Stimulated activated CD4-positive, alpha-beta T cell treated with anti-CD3 and anti-CD28 coated beads, Interleukin-12 subunit alpha, Interleukin-12 subunit beta, amount 100 ng/mL, for 24 hours (primary cell): ENCODE results near the gene MYB.

ENCODE experiments used
- DNase-seq, 2 experiments: peaks; one replicate each; pipeline ENCODE4 v3.0.0-alpha.2; 2020; ENCODE audit warnings: low read depth in 2 of 2

Gene MYB

DNA sequence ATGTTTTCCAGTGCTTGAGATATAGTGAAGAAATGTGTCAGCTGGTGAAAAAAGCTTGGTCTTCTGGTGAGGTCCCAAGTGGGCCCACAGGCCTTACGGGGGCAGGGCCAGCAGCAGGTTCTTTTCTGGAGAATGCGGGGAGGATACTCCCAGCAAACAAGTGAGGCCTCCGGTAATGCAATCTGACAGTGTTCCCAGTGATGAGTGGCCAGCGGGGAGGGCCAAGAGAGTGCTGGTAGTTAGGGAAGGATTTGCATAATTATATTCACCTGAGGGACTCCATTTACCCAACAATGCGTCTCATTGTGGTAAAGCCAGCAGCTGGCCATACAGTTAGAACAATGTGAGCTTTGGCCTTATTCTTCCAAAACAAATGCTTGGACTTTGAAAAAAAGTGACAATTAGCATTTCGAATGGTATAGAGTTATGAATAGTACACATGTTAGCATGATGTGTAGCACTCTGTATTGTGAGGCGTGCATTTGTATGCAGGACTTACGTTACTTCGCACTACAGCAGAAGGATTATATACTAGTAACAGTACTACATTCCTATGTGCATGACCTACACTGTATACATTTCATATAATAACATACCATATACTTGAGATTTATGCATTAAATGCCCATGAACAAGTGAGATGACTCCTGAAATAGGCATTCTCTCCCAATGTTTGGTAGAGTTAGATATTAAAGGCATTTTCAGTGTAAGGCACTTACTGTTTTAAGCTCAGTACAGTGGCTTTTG, 69.8 kb downstream of the MYB start:
- no peak for DNase-seq

DNA sequence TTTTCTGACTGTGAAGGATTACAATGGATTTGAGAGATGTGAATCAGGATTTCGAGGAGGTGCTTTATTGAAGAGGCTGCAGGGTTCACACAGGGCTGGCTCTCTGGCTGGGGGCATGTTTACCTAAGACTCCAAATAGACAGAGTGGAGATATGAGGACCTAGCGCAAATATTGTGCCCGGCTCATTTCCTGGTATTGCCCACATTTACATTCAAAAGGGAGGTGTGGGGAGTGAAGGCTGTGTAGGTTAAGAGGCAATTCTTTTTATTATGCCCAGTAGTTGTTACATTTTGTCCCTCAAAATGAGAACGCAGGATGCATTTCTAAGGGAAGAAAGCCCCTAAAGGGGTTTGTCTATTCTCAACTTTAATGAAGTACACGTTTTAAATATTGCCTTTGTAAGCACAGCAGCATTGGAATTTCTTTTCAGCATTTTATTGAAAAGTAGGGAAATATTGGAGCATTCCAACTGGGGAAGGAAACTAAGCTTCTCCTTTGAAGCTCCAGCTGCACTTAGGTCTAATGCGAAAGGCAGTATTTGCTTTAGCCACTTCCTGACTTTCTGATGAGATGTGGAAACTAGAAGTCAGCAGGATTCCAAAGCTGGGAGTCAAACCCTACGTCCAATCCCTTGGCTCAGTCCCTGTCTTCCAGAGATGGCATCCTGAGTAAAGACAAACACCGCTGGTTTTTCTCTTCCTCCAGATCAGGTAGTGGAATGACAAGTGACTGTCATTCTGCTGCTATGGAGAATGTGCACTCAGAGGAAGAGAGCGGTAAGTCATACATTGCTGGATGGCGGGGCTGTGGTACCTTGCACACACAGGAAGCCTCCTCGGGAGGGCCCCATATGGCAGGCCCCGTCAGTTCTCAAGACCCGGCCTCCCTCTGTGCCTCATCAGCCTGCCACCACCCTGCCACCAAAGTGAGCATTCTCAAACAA, 70.7 kb downstream of the MYB start:
- no peak for DNase-seq

DNA sequence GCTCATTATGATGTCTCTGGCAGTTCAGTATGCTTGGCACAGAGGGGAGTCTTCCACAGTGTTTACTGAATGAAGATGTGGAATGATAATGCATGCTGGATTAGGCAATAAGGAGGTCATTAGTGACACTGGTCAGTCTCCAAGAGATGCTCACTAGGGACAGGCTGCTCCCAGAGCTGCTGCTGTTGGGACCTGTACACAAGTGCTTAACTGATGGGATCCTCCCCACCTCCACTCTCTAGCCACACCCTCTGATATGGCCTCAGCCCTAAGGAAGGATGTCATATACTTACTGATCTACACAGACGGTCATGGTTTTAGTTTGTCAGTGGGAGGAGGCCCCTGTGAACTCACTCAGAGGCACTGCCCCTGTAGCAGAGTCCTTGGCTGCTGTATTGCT, 73.4 kb downstream of the MYB start:
- no peak for DNase-seq

DNA sequence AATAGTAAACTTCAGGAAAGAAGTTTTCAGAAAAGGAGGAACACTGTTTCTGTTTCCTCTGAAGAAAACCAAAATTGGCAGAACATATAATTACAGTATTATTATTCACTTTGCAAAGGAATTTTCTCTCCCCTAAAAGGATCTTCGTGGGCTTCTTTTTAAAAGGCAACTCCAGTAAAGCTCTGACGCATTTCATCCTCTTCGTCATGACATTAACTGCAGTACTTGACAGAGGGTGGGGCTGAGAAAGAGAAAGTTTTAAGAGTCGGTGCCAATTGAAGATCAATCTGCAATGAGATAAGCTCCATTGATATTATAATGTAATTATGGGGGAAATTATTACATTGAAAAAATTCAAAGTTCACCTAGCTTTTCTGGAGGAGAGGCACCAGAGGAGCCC, 75.8 kb downstream of the MYB start:
- no peak for DNase-seq

DNA sequence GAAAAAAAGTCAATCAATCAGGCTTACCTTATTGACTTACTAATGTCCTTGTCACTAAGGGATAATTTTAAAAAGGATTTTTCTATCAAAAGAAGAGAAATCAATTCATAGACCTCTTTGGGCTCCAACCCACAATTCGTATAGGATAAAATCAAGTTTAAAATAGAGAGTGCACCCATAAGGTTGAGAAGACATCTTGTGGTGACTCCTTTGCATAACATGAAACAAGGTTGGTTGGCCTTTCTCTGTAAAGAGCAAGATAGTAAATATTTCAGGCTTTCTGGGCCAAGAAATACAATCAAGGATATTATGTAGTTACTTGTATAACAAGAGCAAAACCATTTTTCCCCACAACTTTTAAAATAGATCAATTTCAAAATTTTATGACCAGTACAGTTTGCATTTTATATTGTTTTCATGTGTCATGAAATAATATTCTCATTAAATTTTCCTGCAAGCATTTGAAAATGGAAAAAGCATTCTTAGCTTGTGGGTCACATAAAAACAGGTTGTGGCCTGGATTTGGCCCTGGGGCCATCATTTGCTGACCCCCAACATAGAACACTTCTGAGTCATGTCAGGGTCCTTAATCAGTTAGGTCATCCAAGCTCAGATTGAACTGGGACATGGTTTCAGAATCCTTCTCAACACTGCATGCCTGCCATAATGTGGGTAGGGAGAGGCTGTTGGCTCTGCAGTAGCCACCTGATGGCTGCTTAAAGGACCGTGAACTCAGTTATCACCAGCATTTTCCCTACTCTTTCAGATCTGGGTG, 76.7 kb downstream of the MYB start:
- DNase-seq, result no peak

DNA sequence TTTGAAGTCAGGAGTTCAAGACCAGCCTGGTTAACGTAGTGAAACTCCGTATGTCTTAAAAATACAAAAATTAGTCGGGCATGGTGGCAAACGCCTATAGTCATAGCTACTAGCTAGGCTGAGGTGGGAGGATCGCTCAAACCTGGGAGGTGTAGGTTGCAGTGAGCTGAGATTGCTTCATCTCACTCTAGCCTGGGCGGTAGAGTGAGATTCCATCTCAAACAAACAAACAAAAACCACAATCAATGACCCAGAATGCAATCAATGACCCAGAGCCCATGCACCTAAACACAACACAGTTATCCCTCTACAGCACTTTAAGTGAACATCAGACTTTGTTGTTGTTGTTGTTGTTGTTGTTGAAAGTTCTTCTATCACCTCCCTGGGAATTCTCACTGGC, 77.9 kb downstream of the MYB start:
- DNase-seq, result no peak

DNA sequence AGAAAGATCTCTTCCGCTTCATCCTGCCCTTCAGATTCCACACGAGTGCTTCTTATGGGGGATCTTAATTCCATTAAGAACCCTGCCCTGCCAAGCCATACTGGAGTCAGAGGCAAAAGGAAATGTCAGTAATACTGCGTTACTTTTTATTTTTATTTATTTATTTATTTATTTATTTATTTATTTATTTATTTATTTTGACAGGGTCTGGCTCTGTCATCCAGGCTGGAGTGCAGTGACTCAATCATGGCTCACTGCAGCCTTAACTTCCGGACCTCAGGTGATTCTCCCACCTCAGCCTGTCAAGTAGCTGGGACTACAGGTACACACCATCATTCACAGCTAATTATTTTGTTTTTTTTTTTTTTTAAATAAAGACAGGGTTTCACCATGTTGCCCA, 79.5 kb downstream of the MYB start:
- no peak for DNase-seq

DNA sequence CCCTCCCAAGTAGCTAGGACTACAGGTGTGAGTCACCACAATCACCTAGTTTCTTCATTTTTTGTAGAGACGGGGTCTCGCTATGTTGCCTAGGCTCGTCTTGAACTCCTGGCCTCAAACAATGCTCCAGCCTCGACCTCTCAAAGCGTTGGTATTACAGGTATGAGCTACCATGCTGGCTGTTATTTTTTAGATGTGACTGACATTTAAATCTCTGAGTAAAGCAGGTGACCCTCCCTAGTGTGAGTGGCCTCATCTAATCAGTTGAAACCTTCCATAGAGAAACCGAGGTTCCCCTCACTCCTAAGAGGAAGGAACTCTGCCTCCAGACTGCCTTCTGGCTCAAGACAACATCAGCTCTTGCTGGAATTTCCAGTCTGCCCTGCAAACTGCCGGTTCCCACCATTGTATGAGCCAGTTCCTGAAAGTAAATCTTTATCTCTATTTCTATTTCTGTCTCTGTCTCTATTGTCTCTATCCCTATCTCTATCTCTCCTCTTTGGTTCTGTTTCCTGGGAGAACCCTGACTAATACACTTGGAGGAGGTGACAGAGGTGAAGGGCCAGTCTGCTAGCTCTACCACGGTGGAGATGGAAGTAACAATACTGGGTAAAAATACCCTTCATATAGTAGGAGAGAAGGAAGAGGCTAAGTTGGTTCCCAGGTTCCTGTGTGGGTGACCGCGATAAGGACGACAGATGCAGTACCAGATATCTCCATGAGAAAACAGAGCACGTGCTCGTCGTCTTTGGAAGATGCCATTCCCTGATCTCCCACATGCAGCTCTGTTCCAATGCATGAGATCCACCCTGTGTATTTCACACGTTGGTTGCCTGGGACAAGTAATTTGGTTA, 81.0 kb downstream of the MYB start:
- DNase-seq, result no peak

DNA sequence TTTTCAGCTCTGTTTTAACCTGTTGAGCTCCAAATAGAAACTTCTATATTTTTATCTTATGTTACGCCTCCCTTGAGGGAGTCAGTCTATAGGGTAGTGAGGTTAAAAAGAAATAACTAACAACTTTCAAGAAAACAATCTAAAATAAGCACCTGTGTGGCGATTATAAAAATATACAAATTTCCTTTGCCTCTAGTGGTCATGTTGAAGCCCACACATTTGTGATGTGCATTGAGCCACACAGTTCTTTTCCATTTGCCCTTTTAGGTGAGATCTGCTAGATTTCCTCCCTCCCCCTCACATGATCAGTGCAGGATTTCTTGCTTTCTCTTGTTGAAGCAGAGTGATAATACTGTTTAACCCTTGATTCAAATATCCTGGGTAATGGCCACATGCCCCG, 84.2 kb downstream of the MYB start:
- DNase-seq, result no peak

DNA sequence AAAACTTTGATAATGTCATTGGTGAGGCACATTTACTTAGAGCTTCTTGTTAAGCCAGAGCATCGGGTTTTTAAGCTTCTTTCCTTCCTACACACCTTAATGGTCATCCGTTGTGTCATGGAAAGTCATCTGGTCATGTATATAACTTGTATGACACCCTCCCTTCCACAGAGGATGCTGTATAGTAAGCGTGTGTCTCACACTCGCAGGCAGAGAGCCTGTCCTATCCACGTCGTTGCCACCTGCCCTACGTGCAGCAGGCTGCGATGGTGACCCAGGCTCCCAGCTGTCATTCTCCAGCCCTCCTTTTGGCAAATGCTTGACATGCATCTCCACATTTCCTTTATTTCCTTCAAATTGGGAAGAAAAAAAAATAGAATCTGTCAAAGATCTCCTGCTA, 85.6 kb downstream of the MYB start:
- DNase-seq, result no peak

DNA sequence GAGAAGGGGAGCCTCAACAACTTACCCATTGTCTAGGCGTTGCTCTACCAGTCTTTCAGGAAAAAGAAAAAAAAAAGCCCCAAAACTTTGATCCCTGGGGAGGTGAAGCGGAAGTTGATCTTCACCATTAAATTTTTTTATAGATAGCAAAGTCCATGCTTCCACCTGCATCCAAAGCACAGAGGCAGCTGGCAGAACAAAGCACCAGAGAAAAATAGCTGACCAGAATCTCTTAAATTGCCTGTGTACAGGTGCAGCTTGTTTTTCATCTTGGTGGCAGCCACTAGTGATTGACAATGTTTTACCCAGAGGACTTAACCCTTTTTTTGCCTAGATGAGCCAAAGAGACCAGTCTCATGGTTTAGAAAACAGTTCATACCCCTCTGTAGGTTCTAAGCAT, 86.0 kb downstream of the MYB start:
- no peak for DNase-seq

DNA sequence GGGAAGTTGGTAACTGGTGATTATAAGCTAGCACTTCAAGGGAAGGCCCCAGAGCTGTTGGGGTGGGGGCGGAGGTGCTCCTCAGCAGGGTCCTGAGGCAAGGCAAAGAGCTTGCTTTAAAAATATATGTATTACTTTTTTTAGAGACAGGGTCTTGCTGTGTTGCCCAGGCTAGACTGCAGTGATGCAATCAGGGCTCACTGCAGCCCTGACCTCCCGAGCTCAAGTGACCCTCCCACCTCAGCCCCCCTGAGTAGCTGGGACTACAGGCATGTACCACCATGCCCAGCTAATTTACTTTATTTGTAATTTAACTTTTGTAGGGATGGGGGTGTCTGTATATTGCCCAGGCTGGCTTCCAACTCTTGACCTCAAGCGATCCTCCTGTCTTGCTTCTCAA, 87.2 kb downstream of the MYB start:
- no peak for DNase-seq

DNA sequence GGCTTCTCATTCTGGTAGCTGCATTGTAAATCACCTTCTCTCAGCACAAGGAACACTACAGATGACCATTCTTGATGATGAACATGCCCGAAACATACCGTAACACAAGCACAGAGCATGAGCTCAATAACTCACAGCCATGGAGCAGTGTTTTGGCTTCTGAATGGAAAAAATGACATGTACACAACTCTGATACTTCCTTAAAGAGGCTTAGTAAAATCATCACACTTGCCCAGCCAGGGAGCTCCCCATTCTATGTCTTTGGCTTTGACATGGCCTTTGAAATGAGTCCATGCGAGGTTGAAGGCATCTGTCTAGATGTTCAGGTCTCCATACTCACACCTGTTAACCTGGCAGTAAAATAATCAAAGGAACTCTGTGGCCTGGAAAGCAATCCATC, 87.6 kb downstream of the MYB start:
- no peak for DNase-seq
